KOPT-K1 (cell line): ENCODE data around the gene GPR27.

Source experiments
- H3K27ac ChIP-seq: fragments of 200-600 bp; sonication (generic); 2 replicates; pipeline ENCODE4 v1.5.1; 2016; ENCODE audit warnings: antibody characterized with exemption, mild to moderate bottlenecking, low read depth, low read length; ENCODE audit not compliant: poor library complexity, severe bottlenecking
- H3K36me3 ChIP-seq: fragments of 200-600 bp; sonication (generic); 2 replicates; pipeline ENCODE4 v1.5.1; 2017; ENCODE audit warnings: antibody characterized with exemption, mild to moderate bottlenecking, low read length, moderate library complexity; ENCODE audit not compliant: insufficient read depth
- H3K9me3 ChIP-seq: fragments of 200-600 bp; sonication (generic); 2 replicates; pipeline ENCODE4 v1.5.1; 2017; ENCODE audit warnings: antibody characterized with exemption, low read length, mild to moderate bottlenecking; ENCODE audit not compliant: insufficient read depth, poor library complexity, severe bottlenecking

The GPR27 gene

GRCh38 chr3:71760140-71760539 lies 6.5 kb downstream of the GPR27 start:
- Histone ChIP-seq H3K36me3 (no peaks in the 10 kb centered on the region), H3K27ac (no peak overlapping the region), H3K9me3 (no peaks in the 10 kb centered on the region)

- no peaks in the 10 kb centered on the region for H3K36me3 ChIP-seq
- H3K9me3 ChIP-seq = no peaks in the 10 kb centered on the region
- H3K27ac ChIP-seq = no peak overlapping the region
Measured at GRCh38 chr3:71763426-71763825, 9.8 kb downstream of the GPR27 start.

GRCh38 chr3:71771126-71771525 lies 17.5 kb downstream of the GPR27 start:
- Histone ChIP-seq H3K27ac (no peak overlapping the region), H3K9me3 (no peaks in the 10 kb centered on the region), H3K36me3 (no peaks in the 10 kb centered on the region)

- no peaks in the 10 kb centered on the region for H3K9me3 ChIP-seq
- H3K36me3 ChIP-seq = no peaks in the 10 kb centered on the region
- H3K27ac ChIP-seq = no peak overlapping the region
Measured at GRCh38 chr3:71771884-71772283, 18.2 kb downstream of the GPR27 start.

- Histone ChIP-seq H3K36me3 (no peaks in the 10 kb centered on the region), H3K9me3 (no peaks in the 10 kb centered on the region), H3K27ac (no peak overlapping the region)
Measured at GRCh38 chr3:71776538-71776937, 22.9 kb downstream of the GPR27 start.

- Histone ChIP-seq H3K9me3 (no peaks in the 10 kb centered on the region), H3K36me3 (no peaks in the 10 kb centered on the region), H3K27ac (no peak overlapping the region)
Measured at GRCh38 chr3:71778353-71778752, 24.7 kb downstream of the GPR27 start.

GRCh38 chr3:71779674-71780377 lies 26.2 kb downstream of the GPR27 start:
- Histone ChIP-seq H3K36me3 (no peaks in the 10 kb centered on the region), H3K27ac (no peak overlapping the region), H3K9me3 (peaks cover 7% of the 10 kb centered on the region)

- no peak overlapping the region for H3K27ac ChIP-seq
- H3K9me3 ChIP-seq = peaks cover 11% of the 10 kb centered on the region
Measured at GRCh38 chr3:71780430-71780829, 26.8 kb downstream of the GPR27 start.

GRCh38 chr3:71783152-71783551 lies 29.5 kb downstream of the GPR27 start:
- peaks cover 13% of the 10 kb centered on the region for H3K9me3 ChIP-seq
- no peaks in the 10 kb centered on the region for H3K36me3 ChIP-seq
- no peak overlapping the region for H3K27ac ChIP-seq

More at GRCh38 chr3:71780430-71780829, 26.8 kb downstream of the GPR27 start:
- no peaks in the 10 kb centered on the region for H3K36me3 ChIP-seq

- no peak overlapping the region for H3K27ac ChIP-seq
- no peaks in the 10 kb centered on the region for H3K36me3 ChIP-seq
- H3K9me3 ChIP-seq = peaks cover 13% of the 10 kb centered on the region
Measured at GRCh38 chr3:71784201-71784913, 30.7 kb downstream of the GPR27 start.

- no peak within 1 kb of the TSS for H3K27ac ChIP-seq
- peaks cover 13% of the 10 kb centered on the region for H3K9me3 ChIP-seq
- no peaks in the 10 kb centered on the region for H3K36me3 ChIP-seq
Measured at GRCh38 chr3:71784914-71785531, 31.4 kb downstream of the GPR27 start, which contains the start of gene PROK2. Gene PROK2 (minus strand): TSS chr3:71785148. CDS start chr3:71785052, 96 bp downstream.

- H3K36me3 ChIP-seq = no peaks in the 10 kb centered on the region
- no peak overlapping the region for H3K27ac ChIP-seq
- H3K9me3 ChIP-seq = peaks cover 13% of the 10 kb centered on the region
Measured at GRCh38 chr3:71785532-71786216, 32.0 kb downstream of the GPR27 start.

GRCh38 chr3:71786217-71786549 lies 32.5 kb downstream of the GPR27 start:
- Histone ChIP-seq H3K9me3 (peaks cover 13% of the 10 kb centered on the region), H3K27ac (no peak overlapping the region), H3K36me3 (no peaks in the 10 kb centered on the region)

GRCh38 chr3:71786551-71786950 lies 32.9 kb downstream of the GPR27 start:
- H3K36me3 ChIP-seq = no peaks in the 10 kb centered on the region
- no peak overlapping the region for H3K27ac ChIP-seq
- H3K9me3 ChIP-seq = peaks cover 13% of the 10 kb centered on the region

GRCh38 chr3:71787851-71788405 lies 34.3 kb downstream of the GPR27 start:
- no peaks in the 10 kb centered on the region for H3K36me3 ChIP-seq
- peaks cover 13% of the 10 kb centered on the region for H3K9me3 ChIP-seq
- no peak overlapping the region for H3K27ac ChIP-seq
